Cardiac fibroblast (primary cell): Measurements from ENCODE around the gene ETV1.

Experiments used
- DNase-seq, 2 donors: peaks; one replicate each; pipeline versions ENCODE4 v3.0.0 to v3.0.0-alpha.2; 2010; ENCODE audit warnings: low read depth in 2 of 2
- H3K4me3 ChIP-seq, 2 donors: replicated peaks in 1 of 2; 1 replicate in 1 of 2; 2 replicates in 1 of 2; pipeline ENCODE4 v1.5.1; 2011; ENCODE audit warnings: low read depth in 2 of 2, low read length in 2 of 2, mild to moderate bottlenecking in 2 of 2, moderate library complexity in 1 of 2
- CTCF ChIP-seq: IDR thresholded peaks from one replicate; pipeline ENCODE4 v1.5.1; 2011; ENCODE audit warnings: low read depth, mild to moderate bottlenecking, low read length, inconsistent platforms

Gene ETV1

DNA sequence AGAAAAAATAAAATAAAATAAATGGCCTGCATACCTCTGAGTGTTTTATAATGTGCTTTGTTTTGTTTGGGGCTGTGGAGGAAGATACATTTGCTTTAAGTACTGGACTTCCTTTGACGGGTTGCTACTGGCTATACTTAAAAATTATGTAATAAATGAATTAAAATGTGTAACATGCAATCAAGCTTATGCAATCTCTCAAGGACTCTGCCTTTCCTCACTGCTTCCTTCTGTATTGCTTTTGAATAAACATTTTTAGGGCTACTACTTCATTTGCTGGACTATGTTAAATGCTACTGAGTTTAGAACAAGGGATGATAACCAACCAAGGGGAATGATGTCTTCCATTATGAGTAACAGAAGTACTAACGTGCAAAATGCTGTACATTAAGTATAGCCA, 91.6 kb downstream of the ETV1 start:
- peak in 1 of 2 donors; percentile 8 for DNase-seq
- no peak overlapping the region for H3K4me3 ChIP-seq
- TF ChIP-seq CTCF = no peak

GRCh38 chr7:13894954-13895353, 94.5 kb downstream of the ETV1 start:
- DNase-seq = no peak

GRCh38 chr7:13894377-13894776, 95.1 kb downstream of the ETV1 start:
- no peak overlapping the region for H3K4me3 ChIP-seq
- TF ChIP-seq CTCF = no peak
- no peak for DNase-seq

More at GRCh38 chr7:13894954-13895353, 94.5 kb downstream of the ETV1 start:
- H3K4me3 ChIP-seq = no peak overlapping the region
- TF ChIP-seq CTCF = no peak

- TF ChIP-seq CTCF = no peak
- DNase-seq = no peak
- H3K4me3 ChIP-seq = no peak overlapping the region
Observed at GRCh38 chr7:13890793-13891192, 98.7 kb downstream of the ETV1 start.

GRCh38 chr7:13886356-13886755, 103.1 kb downstream of the ETV1 start:
- no peak overlapping the region for H3K4me3 ChIP-seq
- no peak for DNase-seq
- TF ChIP-seq CTCF = no peak

GRCh38 chr7:13882051-13882450, 107.4 kb downstream of the ETV1 start:
- DNase-seq = no peak
- TF ChIP-seq CTCF = no peak
- H3K4me3 ChIP-seq = no peak overlapping the region

DNA sequence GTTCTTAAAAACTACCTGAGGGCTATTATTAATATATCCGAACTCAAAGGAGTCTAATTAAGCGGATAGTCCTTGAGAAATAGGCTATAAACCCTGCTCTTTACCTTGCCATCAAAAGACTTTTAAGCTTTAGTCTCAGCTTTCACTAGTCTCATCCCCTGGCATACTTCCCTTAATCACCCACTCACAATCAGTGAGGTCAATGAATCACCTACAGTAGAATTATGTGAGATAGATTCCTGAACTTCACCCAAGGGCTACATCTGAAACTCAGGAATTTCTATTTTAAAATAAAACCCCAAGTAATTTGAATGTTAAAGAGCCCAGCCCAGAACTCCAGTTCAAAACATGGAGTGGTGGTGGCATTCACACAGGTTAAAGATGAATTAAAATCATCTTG, 108.7 kb downstream of the ETV1 start:
- TF ChIP-seq CTCF = no peak
- peak; percentile 35 to 45 for DNase-seq
- H3K4me3 ChIP-seq = no peak overlapping the region
